B cell (primary cell): ENCODE measurements around the gene COG5. TPM values are rescaled to one million over a fixed set of nuclear protein-coding genes. Genes with fewer than 3 reads are reported as not detected.

ENCODE experiments used
- ATAC-seq: fragments of 200-7000 bp; cut with Tn5 transposase; one replicate; pipeline ENCODE4 v1.10.0; 2021; ENCODE audit warnings: low read depth, mild to moderate bottlenecking, moderate number of reproducible peaks, moderate library complexity
- CTCF ChIA-PET: fragments of 350-600 bp; sonication (Branson Sonifier 250); formaldehyde crosslinking; loops from one replicate; lab custom pipeline; 2021; ENCODE audit warnings: antibody characterized with exemption, inconsistent platforms; lab: Charles Lee
- POLR2A ChIA-PET: fragments of 350-600 bp; sonication (Branson Sonifier 250); formaldehyde crosslinking; loops from one replicate; lab custom pipeline; 2021; ENCODE audit warnings: antibody characterized with exemption; lab: Charles Lee
- DNase-seq: peaks from one replicate; pipeline ENCODE4 v3.0.0; 2013
- H2AFZ ChIP-seq: 2 replicates; pipeline ENCODE4 v1.6.1; 2012; ENCODE audit warnings: mild to moderate bottlenecking, low read depth, low read length; ENCODE audit not compliant: insufficient read depth, poor library complexity, severe bottlenecking
- H3K27ac ChIP-seq, 2 donors: 1 replicate in 1 of 2; 2 replicates in 1 of 2; pipeline ENCODE4 v1.5.1; 2012 to 2013; ENCODE audit warnings: low read length in 2 of 2, mild to moderate bottlenecking in 2 of 2, moderate library complexity in 1 of 2
- H3K27me3 ChIP-seq, 4 experiments: fragments of 200-600 bp in 1 of 4; sonication (generic) in 1 of 4; replicated peaks in 1 of 4; 1 replicate in 2 of 4; 2 replicates in 2 of 4; pipeline versions ENCODE4 v1.6.1 to v1.7.0; 2013 to 2016; ENCODE audit warnings: low read length in 3 of 4, mild to moderate bottlenecking in 2 of 4, mixed read lengths in 1 of 4, moderate library complexity in 1 of 4; ENCODE audit not compliant: insufficient read depth in 4 of 4, control insufficient read depth in 3 of 4; ENCODE audit errors: control extremely low read depth in 1 of 4
- H3K36me3 ChIP-seq, 2 experiments: replicated peaks in 1 of 2; 1 replicate in 1 of 2; 2 replicates in 1 of 2; pipeline versions ENCODE4 v1.6.1 to v1.7.1; 2013; ENCODE audit warnings: low read length in 1 of 2; ENCODE audit not compliant: insufficient read depth in 2 of 2, control insufficient read depth in 1 of 2; ENCODE audit errors: control extremely low read depth in 1 of 2, extremely low read depth in 1 of 2
- H3K4me1 ChIP-seq, 2 donors: fragments of 200-600 bp in 1 of 2; sonication (generic) in 1 of 2; 1 replicate in 1 of 2; 2 replicates in 1 of 2; pipeline versions ENCODE4 v1.5.1 to v1.6.1; 2013 to 2017; ENCODE audit warnings: low read length in 2 of 2; ENCODE audit not compliant: control insufficient read depth in 2 of 2, insufficient read depth in 2 of 2
- H3K4me2 ChIP-seq: replicated peaks from 2 replicates; pipeline ENCODE3; 2012; ENCODE audit warnings: mild to moderate bottlenecking, low read depth, low read length; ENCODE audit not compliant: poor library complexity, severe bottlenecking
- H3K4me3 ChIP-seq, 5 experiments: fragments of 200-600 bp in 1 of 5; sonication (generic) in 1 of 5; 1 replicate in 3 of 5; 2 replicates in 2 of 5; pipeline versions ENCODE4 v1.5.1 to v1.7.0; 2011 to 2016; ENCODE audit warnings: low read length in 4 of 5, mild to moderate bottlenecking in 4 of 5, low read depth in 2 of 5, control low read depth in 1 of 5, moderate library complexity in 1 of 5; ENCODE audit not compliant: insufficient read depth in 1 of 5; ENCODE audit errors: control extremely low read depth in 1 of 5, extremely low read depth in 1 of 5
- H3K79me2 ChIP-seq: fragments of 200-600 bp; sonication (generic); one replicate; pipeline ENCODE4 v1.6.0; 2016; ENCODE audit warnings: low read length; ENCODE audit not compliant: control insufficient read depth, insufficient read depth
- H3K9ac ChIP-seq: fragments of 200-600 bp; sonication (generic); 2 replicates; pipeline ENCODE4 v1.6.1; 2017; ENCODE audit warnings: mild to moderate bottlenecking, low read length, moderate library complexity
- H3K9me3 ChIP-seq, 3 donors: one replicate each; pipeline versions ENCODE4 v1.6.1 to v1.7.1; 2013; ENCODE audit warnings: low read length in 2 of 3; ENCODE audit not compliant: control insufficient read depth in 2 of 3, insufficient read depth in 1 of 3; ENCODE audit errors: control extremely low read depth in 1 of 3
- H4K20me1 ChIP-seq: 2 replicates; pipeline ENCODE4 v1.6.0; 2012; ENCODE audit warnings: mild to moderate bottlenecking, low read length; ENCODE audit not compliant: insufficient read depth, control insufficient read depth, poor library complexity, severe bottlenecking
- H3K27ac Mint-ChIP-seq: one replicate; pipeline ENCODE4 v1.8.0; 2021; ENCODE audit warnings: mixed read lengths
- H3K27me3 Mint-ChIP-seq: one replicate; pipeline ENCODE4 v1.8.0; 2021; ENCODE audit warnings: mixed read lengths
- H3K4me1 Mint-ChIP-seq: one replicate; pipeline ENCODE4 v1.8.0; 2021; ENCODE audit warnings: mixed read lengths
- H3K4me3 Mint-ChIP-seq: one replicate; pipeline ENCODE4 v1.8.0; 2021; ENCODE audit warnings: mixed read lengths
- H3K9me3 Mint-ChIP-seq: one replicate; pipeline ENCODE4 v1.8.0; 2022; ENCODE audit warnings: mixed read lengths; ENCODE audit not compliant: insufficient read depth
- CTCF ChIP-seq: fragments of 200-600 bp; IDR thresholded peaks from one replicate; pipeline ENCODE4 v1.8.0; 2022; ENCODE audit warnings: antibody characterized with exemption, mild to moderate bottlenecking
- EZH2 ChIP-seq: IDR thresholded peaks from 2 replicates; pipeline ENCODE4 v1.6.1; 2012; ENCODE audit warnings: borderline replicate concordance, low read depth, mild to moderate bottlenecking, moderate library complexity, low read length; ENCODE audit not compliant: insufficient read depth, poor library complexity, severe bottlenecking
- WGBS: methylation state at CpG from one replicate; pipeline ENCODE4 v1.1.5; 2013; ENCODE audit warnings: missing lambda C conversion rate; ENCODE audit not compliant: insufficient coverage; 5-methylcytosine and 5-hydroxymethylcytosine counted together
- intact Hi-C: fragments of 100-400 bp; cut with micrococcal nuclease; formaldehyde crosslinking; loops from one replicate; pipeline ENCODE4 v1.10.0; 2022
- polyA plus RNA-seq: library from polyadenylated mRNA; depleted of rRNA; stranded (reverse); fragments of >200 nt; gene quantifications from 2 replicates; pipeline ENCODE4 v1.2.3, GENCODE V29; 2012
- total RNA-seq, 2 donors: library from RNA; stranded (reverse); fragments of 120-200 nt in 1 of 2; gene quantifications; 1 replicate in 1 of 2; 2 replicates in 1 of 2; pipeline versions ENCODE4 v1.2.3 to v1.2.4, GENCODE V29; 2013 to 2022

The COG5 gene
- total and polyA plus RNA-seq, 2 donors (not counting 1 experiment from before 2014, with no cell fraction given): 7.0 to 73.0 TPM

- H3K9me3 ChIP-seq: no peaks in the 10 kb centered on the region
- WGBS: no CpG with 5 or more reads among the region's 4 CpGs
- no peaks in the 10 kb centered on the region for H3K36me3 ChIP-seq
- ChIA-PET CTCF (no interaction called here), POLR2A (no interaction called here)
- Mint-ChIP-seq H3K4me1 (no peaks in the 10 kb centered on the region), H3K4me3 (no peak overlapping the region), H3K27me3 (no peaks in the 10 kb centered on the region), H3K9me3 (no peaks in the 10 kb centered on the region), H3K27ac (no peak overlapping the region)
- H3K9ac ChIP-seq: no peak overlapping the region
- no peak overlapping the region for H3K4me2 ChIP-seq
- no peak overlapping the region for H3K4me3 ChIP-seq
- no peaks in the 10 kb centered on the region for H3K4me1 ChIP-seq
- no peak for ATAC-seq
- no peaks in the 10 kb centered on the region for H3K27me3 ChIP-seq
- TF ChIP-seq EZH2 (no peak), CTCF (no peak)
- no peak overlapping the region for H3K27ac ChIP-seq
- no peak overlapping the region for H2AFZ ChIP-seq
- no peaks in the 10 kb centered on the region for H4K20me1 ChIP-seq
- no peaks in the 10 kb centered on the region for H3K79me2 ChIP-seq
- intact Hi-C loops: no loop called here
- no peak for DNase-seq
Observed at GRCh38 chr7:107381453-107381852, 182.3 kb downstream of the COG5 start.

- 100% methylated on average over 1 of the region's 4 CpGs for WGBS
- Mint-ChIP-seq H3K4me1 (no peaks in the 10 kb centered on the region), H3K4me3 (no peak overlapping the region), H3K9me3 (no peaks in the 10 kb centered on the region), H3K27ac (no peak overlapping the region), H3K27me3 (no peaks in the 10 kb centered on the region)
- no peak overlapping the region for H3K27ac ChIP-seq
- ATAC-seq: no peak
- ChIA-PET CTCF (no interaction called here), POLR2A (no interaction called here)
- TF ChIP-seq EZH2: no peak
- no peak for TF ChIP-seq CTCF
- H4K20me1 ChIP-seq: no peaks in the 10 kb centered on the region
- H3K36me3 ChIP-seq: peaks cover 0 to 4% of the 10 kb centered on the region in 2 experiments
- H2AFZ ChIP-seq: no peak overlapping the region
- intact Hi-C loops: no loop called here
- no peaks in the 10 kb centered on the region for H3K27me3 ChIP-seq
- no peaks in the 10 kb centered on the region for H3K4me1 ChIP-seq
- H3K79me2 ChIP-seq: no peaks in the 10 kb centered on the region
- no peak for DNase-seq
- H3K9me3 ChIP-seq: no peaks in the 10 kb centered on the region
- no peak overlapping the region for H3K4me3 ChIP-seq
- no peak overlapping the region for H3K9ac ChIP-seq
- H3K4me2 ChIP-seq: no peak overlapping the region
Observed at GRCh38 chr7:107373354-107373753, 190.4 kb downstream of the COG5 start.
